ENCODE measurements around the gene SIRT7.

SIRT7 gene

GRCh38 chr17:81931557-81932332 is 13.8 kb upstream of the SIRT7 start:
- no peak for DNase-seq

- no peak for DNase-seq
Observed at GRCh38 chr17:81931189-81931556, 13.2 kb upstream of the SIRT7 start.

DNA sequence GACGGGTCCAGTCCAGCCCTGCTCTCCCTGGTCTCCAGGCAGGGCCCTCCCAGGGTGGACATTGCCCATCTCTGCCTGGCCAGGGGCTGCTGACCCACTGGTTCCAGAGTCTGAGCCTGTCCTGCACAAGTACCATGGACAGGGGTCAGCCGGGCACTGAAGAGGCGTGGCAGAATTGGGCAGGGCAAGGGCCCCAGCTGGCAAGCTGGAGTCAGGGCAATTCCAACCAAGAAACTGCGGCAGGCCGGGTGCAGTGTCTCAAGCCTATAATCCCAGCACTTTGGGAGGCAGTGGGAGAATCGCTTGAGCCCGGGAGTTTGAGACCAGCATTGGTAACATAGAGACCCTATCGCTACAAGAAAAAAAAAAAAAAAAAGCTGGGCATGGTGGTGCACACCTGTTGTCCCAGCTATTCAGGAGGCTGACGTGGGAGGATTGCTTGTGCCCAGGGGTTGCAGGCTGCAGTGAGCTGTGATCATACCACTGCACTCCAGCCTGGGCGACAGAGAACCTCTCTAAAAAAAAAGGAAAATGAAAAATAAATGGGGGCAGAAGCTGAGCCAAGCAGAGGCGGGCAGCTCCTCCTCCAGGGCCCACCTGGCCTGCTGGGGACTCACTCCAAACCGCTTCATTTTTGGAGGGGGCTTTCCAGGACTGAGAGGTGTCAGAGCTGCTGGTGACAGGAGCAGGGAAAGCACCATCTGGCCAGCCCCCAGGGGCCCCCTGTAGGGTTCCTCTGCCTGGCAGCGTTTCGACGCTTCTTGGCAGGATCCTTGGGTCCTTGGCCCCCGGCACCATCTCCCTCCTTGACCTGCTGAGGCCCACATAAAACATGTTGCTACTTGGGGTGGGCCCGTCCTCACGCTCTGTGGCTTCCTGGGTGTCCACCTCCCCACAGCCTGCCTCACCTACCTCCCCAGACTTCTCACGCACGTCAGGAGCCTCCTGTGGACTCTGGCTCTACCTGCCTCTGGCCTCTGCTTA is 12.5 kb upstream of the SIRT7 start:
- no peak for DNase-seq

GRCh38 chr17:81929253-81930141 is 11.5 kb upstream of the SIRT7 start:
- no peak for DNase-seq

DNA sequence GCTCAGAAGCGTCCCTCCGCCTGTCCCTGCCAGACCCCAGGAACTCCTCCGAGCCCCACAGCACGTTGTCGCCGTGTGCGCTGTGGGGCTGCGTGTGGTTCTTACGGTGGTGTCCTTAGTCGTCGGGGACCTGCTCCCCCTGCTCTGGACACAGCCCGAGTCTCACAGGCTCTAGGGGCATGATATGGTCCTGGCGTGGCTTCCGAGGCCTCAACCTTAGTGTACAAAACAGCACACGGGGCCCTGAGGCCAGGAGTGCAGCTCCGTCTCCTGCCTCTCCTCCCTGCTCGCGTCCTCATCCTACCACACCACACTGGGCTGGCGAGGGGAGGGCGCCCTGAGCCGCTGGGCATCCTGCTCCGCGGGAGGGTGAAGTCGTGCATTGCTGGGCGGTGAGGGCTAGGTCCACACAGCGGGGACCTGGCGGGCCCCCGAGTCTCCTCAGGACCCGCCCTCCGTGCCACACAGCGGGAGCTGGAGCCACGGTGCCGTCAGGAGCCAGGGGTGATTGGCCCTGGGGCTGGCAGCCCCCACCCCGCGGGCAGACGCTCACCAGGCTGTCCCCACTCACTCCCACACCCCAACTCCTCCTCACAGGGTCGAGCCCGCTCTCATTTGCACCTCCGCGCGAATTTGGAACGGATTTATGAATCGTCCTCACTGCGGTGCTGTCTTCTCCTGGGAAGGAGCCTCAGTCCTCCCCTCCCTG is 10.7 kb upstream of the SIRT7 start:
- DNase-seq, result no peak

DNA sequence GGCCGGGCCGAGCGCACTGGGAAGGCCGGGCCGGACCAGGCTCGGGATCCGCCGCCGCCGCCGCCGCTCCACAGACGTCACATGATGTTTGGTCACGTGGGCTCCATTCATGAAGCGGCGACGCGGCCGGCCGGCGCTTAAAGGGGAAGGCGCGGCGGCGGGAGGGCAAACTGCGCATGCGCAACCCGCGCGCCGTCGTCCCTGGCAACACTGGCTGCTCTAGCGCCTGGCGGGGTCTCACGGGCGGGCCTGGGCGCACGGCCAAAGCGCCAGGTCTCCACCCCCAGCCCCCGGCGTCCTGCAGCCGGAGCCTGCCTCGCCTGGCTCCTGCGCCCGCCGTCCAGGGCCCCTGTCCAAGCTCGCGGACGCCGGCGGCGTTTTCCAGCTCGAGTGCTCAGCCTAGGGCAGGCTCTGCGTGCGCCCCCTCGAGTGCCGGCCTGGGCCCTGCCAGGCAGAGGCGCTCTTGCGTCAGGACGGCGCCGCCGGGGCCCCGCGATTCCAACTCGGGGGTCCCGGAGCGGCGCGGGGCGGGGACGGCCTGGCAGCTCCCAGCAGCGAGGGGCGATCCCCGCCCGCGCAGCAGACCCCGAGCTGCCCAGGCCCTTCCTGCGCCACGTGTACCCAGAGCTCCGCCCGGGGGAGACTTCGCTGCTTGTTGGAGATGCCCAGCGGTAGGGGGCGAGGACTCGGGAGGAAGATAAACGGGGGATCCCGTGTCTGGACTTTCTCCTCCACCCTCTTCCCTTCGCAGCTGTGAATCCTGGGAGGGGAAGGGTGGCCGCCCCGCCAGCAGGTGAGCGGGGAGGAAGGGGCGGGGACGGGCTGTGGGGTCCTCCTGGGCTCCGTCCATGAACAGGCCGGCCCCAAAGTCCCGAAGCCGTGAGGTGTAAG is 9.9 kb upstream of the SIRT7 start, which contains the start of gene MAFG:
Gene MAFG (minus strand): TSS at position 83 of the 891 bp plus-strand sequence. CDS start 4,550 bp downstream, outside the sequence.
- peak; percentile 88 for DNase-seq

DNA sequence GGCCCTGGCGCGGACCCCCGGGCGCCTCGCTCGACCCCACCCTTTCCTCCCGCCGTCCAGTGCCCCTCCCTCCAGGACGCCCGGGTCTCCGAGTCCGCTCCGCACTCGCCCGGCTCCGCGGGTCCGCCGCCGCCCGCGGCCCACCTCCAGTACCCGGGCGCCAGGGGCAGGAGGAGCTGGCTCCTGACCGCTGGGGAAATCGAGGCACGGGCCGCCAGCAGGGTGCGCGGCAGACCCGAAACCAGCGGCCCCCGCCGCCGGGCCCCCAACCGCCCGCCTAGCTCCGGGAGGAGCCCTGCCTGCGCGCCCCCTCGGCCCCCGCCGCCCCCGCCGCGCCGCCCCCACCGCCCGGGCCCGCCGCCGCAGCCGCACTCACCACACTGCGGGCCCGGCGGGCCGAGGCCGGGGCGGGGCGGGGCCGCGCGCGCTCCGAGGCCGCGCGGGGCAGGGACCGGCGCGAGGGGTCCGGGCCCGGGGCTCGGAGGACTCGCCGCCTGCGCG is 9.2 kb upstream of the SIRT7 start:
- peak; percentile 44 for DNase-seq

DNA sequence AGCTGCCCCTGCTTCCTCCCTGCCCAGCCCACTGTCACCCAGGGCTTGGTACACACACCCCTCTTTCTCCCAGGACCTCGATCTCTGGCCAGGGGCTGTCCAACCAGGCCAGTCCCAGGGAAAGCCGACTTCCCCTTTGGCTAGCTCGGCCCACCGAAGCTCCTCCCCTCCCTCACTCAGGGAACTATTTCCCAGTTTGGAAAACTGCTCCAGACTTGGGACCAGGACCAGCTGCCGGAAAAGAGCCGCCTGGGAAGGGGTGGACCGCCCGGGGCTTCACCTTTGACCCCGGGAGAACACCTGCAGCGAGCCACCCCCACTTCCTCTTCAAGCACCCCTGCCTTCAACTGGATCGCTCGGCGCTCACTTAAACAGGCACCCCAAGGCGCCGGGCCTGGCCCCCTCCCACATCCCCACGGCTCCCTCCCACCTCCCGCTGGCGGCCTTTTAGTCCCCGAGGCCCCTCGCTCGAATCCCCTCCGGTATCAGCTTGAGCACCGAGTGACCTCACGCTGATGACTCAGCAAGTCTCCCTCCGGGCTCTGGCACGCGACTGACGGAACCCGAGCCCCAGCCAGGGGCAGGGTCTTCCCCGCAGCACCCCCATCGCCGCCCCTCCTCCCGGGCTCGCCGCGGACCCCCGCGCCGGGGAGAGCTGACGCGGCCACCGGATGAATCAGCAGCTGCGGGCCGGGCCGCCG is 8.6 kb upstream of the SIRT7 start:
- DNase-seq, result peak; percentile 70

DNA sequence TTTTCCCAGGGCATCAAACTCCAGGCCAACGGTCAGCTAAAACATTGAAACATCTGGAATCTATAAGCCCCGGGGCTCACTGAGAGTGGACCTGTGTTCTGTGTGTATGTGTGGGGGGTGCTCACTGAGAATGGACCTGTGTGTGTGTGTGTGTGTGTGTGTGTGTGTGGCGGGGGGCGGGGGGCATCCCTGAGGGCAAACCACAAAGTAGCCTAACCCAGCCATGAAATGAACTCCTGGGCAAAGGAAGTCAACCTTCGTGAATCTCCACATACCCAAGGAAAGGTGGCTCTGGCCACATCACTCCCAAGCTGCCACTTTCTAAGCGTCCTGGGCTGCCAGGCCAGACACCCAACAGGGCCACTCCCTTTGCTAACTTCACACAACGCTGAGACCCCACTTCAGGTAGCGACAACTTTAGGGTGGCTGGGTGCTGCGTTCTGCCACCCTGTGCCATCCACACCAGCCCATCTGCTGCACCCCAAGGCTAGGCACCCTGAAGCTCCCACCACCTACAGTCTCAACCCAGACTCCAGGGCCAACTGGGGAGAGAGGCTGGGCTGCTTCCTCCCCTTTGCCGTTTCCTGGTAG is 8.0 kb upstream of the SIRT7 start:
- no peak for DNase-seq

GRCh38 chr17:81924557-81925532 is 6.9 kb upstream of the SIRT7 start:
- DNase-seq, result no peak

GRCh38 chr17:81923302-81924260 is 5.6 kb upstream of the SIRT7 start:
- no peak for DNase-seq

DNA sequence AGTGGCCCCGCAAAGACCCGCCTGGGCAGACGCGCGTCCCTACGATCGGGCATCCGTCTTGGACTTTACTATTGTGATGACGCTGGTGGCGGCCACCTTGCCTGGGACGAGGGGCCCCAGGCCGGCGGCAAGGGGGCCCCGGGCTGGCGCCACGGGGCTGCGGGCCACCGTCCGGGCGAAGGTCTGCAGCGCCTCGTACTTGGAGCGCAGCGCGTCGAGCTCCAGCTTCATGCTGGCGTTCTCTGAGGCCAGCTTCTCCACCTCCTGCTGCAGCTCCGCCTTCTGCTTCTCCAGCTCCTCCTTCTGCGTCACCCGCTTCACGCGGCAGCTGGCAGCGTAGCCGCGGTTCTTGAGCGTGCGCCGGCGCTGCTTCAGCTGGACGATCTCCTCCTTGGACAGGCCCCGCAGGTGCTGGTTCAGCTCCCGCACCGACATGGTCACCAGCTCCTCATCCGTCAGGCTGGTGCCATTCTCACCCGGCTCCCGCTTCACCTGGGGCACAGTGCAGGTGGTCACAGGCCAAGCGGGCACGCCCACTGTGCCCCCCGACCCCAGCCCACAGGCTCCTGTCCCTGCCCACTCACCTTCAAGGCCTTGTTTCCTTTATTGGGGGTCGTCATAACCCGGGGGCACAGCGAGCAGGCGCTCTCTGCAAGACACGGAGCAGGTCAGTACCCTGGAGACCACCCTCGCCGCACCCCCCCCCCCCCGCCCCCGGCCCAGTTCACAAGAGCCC is 4.8 kb upstream of the SIRT7 start:
- no peak for DNase-seq

DNA sequence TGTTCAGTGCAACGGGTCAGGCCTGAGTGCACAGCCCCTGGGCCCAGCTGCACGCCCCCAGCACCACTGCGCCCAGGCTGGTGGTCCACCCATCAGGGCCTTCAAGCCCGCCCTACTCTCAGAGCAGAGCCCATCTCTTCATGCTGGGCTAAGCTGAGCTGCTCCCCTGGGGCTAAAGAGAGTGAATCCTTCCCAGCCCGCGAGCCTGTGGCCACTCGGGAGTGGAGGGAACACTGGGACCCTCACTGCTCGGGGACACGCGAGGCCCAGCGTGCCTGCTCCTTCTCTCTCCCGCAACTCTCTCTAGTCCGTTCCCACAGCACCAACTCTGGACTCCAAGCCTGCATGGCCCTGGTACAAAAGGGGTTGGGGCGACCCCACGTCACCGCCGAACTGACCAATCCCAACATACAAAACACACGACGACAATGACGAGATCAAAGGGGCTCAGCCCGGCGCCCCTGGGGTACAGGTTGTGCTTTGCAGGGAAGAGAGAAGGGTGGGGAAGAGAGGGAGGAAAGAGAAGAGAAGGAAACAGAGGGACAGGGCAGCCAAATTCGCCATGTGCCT is 4.1 kb upstream of the SIRT7 start:
- DNase-seq, result no peak

GRCh38 chr17:81921537-81921862 is 3.5 kb upstream of the SIRT7 start:
- no peak for DNase-seq

GRCh38 chr17:81920612-81921536 is 2.9 kb upstream of the SIRT7 start:
- no peak for DNase-seq
